Pancreas (tissue), 10 donors: ENCODE measurements around the gene MARK3. TPM values are rescaled to one million over a fixed set of nuclear protein-coding genes. Genes with fewer than 3 reads are reported as not detected.

Experiments used
- ATAC-seq, 4 donors: fragments of 200-7000 bp; cut with Tn5 transposase; one replicate each; pipeline versions ENCODE4 v1.8.0 to v1.9.1; 2020; ENCODE audit warnings: mild to moderate bottlenecking in 4 of 4, moderate library complexity in 4 of 4
- DNase-seq, 6 donors: peaks; one replicate each; pipeline ENCODE4 v3.0.0-alpha.2; 2020
- FAIRE-seq: peaks from 2 replicates; lab custom pipeline; 2012; peaks lifted over from hg19 to GRCh38; lab: Jason Lieb, UNC
- H3K27ac ChIP-seq, 4 donors: fragments of 200-600 bp; sonication (generic); 1 replicate in 3 of 4; 2 replicates in 1 of 4; pipeline versions ENCODE4 v1.5.0 to v1.8.0; 2020
- H3K27me3 ChIP-seq, 4 donors: fragments of 200-600 bp; one replicate each; pipeline ENCODE4 v1.8.0; 2021
- H3K36me3 ChIP-seq, 3 donors: fragments of 200-600 bp; sonication (generic) in 1 of 3; one replicate each; pipeline versions ENCODE4 v1.5.0 to v1.8.0; 2020 to 2021
- H3K4me1 ChIP-seq, 3 donors: fragments of 200-600 bp; one replicate each; pipeline ENCODE4 v1.8.0; 2021
- H3K4me3 ChIP-seq, 4 donors: fragments of 200-600 bp; sonication (generic) in 2 of 4; one replicate each; pipeline versions ENCODE4 v1.5.0 to v1.8.0; 2020 to 2021
- H3K9me3 ChIP-seq, 4 donors: fragments of 200-600 bp; one replicate each; pipeline ENCODE4 v1.8.0; 2021
- WGBS, 2 donors: extraction: QIAGEN DNeasy Blood & Tissue Kit; methylation state at CpG; one replicate each; pipeline ENCODE4 v1.1.7; 2013; 5-methylcytosine and 5-hydroxymethylcytosine counted together
- intact Hi-C, 3 donors: fragments of 100-400 bp; cut with DNase I; formaldehyde crosslinking; loops; one replicate each; pipeline versions ENCODE4 v1.11.1 to v1.14.2; 2022
- polyA plus RNA-seq, 2 donors: library from polyadenylated mRNA; stranded (reverse); fragments of 200-250 nt; gene quantifications; one replicate each; pipeline ENCODE4 v1.2.3, GENCODE V29; 2013
- total RNA-seq, 6 donors: library from RNA; stranded (reverse); fragmentation: NEBNext Ultra II Directional in 4 of 6; extraction: Animal tissue kit (Norgen Biotek cat#: 25700) in 4 of 6; gene quantifications; one replicate each; pipeline versions ENCODE4 v1.2.1 to v1.2.4, GENCODE V29; 2021 to 2023
- TF ChIP-seq, protein P1 (sequence below), 4 donors: fragments of 200-600 bp; sonication (generic) in 3 of 4; IDR thresholded peaks; one replicate each; pipeline versions ENCODE4 v1.5.0 to v1.8.0; 2021; ENCODE audit warnings: antibody characterized with exemption in 4 of 4
- donor health status: healthy with polysubstance abuse.
- donor health status: DM: no; HTN: no; CAD: no; lungs with moderate emphysema.
- donor health status: DM: no; HTN: no; CAD: no.
- donor health status: control.
- donor health status: control.
- donor health status: Bipolar disorder and iron deficiency.
- donor health status: DM: yes; HTN: yes; CAD: no.
- donor health status: DM: no; HTN: no; CAD: no.
- donor health status: DM: no; HTN: no; CAD: no.
- donor health status: DM: yes; HTN: yes; CAD: no.

MARK3 gene
- total and polyA plus RNA-seq, 8 donors = 35.3 to 110 (median 47.0) TPM

GRCh38 chr14:103545915-103546651, 160.9 kb downstream of the MARK3 start:
- no peak overlapping the region for H3K4me3 ChIP-seq
- ATAC-seq = no peak
- no peaks in the 10 kb centered on the region for H3K36me3 ChIP-seq
- peaks cover 0 to 11% (median 3%) of the 10 kb centered on the region in 3 donors for H3K4me1 ChIP-seq
- intact Hi-C loops = loop anchor here in 2 of 3 donors (2.0 to 10.0 kb wide), 2 partner anchors 27 to 51 kb away; no protein-coding TSS in a partner anchor
- DNase-seq = peak in 2 of 6 donors; percentile 57 to 65
- H3K27me3 ChIP-seq = no peaks in the 10 kb centered on the region
- 69 to 79% methylated on average over 27 of the region's 27 CpGs for WGBS, 2 donors
- H3K9me3 ChIP-seq = no peaks in the 10 kb centered on the region
- TF ChIP-seq, protein P1, sequence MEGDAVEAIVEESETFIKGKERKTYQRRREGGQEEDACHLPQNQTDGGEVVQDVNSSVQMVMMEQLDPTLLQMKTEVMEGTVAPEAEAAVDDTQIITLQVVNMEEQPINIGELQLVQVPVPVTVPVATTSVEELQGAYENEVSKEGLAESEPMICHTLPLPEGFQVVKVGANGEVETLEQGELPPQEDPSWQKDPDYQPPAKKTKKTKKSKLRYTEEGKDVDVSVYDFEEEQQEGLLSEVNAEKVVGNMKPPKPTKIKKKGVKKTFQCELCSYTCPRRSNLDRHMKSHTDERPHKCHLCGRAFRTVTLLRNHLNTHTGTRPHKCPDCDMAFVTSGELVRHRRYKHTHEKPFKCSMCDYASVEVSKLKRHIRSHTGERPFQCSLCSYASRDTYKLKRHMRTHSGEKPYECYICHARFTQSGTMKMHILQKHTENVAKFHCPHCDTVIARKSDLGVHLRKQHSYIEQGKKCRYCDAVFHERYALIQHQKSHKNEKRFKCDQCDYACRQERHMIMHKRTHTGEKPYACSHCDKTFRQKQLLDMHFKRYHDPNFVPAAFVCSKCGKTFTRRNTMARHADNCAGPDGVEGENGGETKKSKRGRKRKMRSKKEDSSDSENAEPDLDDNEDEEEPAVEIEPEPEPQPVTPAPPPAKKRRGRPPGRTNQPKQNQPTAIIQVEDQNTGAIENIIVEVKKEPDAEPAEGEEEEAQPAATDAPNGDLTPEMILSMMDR (IDR thresholded peaks at IDR 0.05) = no peak
- H3K27ac ChIP-seq = no peak overlapping the region
- no peak for FAIRE-seq

DNA sequence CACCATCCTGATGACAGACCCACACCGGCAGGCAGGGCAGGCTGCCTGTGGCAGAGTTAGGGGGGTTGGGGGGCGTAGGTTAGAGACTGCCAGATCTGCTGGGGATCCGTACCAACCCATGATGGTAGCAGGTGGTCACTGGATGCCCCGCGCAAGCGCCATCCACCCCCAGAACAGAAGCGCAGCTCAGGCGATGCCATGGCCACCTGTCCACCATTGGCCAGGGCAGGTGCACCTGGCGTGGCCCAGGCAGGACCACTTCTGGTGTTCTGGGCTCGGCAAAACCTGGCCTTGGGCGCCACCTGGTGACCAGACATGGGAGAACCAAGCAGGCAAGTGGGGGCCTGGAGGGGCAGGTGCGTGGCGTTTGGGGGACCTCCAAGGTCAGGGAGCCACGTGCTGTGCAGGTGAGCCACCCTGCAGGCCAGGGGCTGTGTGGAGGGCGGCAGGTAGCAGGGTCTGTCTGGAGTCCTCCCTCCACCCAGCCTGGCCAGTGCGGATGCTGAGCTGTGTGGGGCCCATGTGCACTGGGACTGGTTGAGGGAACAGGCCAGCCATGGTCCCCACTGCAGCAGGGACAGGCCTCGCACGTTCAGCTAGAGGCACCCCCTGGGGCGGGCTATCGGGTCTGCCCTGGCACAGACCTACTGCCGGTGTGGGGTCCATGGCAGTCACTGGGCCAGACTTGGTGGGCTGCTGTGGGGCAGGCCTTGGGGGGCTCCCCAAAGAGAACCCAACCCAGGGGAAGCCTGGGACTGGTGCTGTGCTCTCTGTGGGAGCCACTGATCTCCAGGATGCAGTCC, 161.6 kb downstream of the MARK3 start:
- no peaks in the 10 kb centered on the region for H3K36me3 ChIP-seq
- intact Hi-C loops = loop anchor here in 2 of 3 donors (2.0 to 10.0 kb wide), 2 partner anchors 28 to 52 kb away; no protein-coding TSS in a partner anchor
- FAIRE-seq (no peak), DNase-seq (peak; percentile 59 to 92 (median 80)), ATAC-seq (peak; percentile 53 to 79 (median 75))
- no peaks in the 10 kb centered on the region for H3K27me3 ChIP-seq
- H3K9me3 ChIP-seq = no peaks in the 10 kb centered on the region
- H3K4me3 ChIP-seq = no peak overlapping the region
- whole genome bisulfite sequencing, 2 donors = 19 to 22% methylated on average over 20 to 21 of the region's 21 CpGs
- TF ChIP-seq, protein P1 (IDR thresholded peaks at IDR 0.05) = peak; percentile 78 to 91 (median 87)
- H3K27ac ChIP-seq = no peak overlapping the region
- H3K4me1 ChIP-seq = peaks cover 0 to 11% (median 3%) of the 10 kb centered on the region in 3 donors

DNA sequence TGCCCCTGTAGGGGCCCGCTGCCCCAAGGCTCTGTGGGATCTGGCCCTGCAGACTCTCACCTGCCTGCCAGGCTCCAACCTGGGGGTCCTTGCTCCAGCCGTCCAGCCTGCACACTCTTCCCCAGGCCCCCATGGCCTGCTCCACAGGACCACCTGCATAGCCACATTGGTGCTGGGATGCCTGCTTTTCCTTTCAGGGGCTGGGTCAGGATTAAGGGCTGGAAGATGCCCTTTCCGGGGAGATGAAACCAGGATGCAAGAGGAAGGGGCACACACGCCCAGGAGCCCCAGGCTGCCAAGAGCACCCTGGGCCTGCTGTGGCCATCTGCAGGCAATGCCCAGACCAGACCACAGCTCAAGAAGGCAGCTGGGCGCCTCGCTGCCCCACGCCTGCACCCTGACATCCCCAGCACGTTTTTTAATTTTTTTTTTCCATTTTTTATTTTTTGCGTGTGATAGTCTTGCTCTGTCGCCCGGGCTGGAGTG, 162.3 kb downstream of the MARK3 start:
- intact Hi-C loops = loop anchor here in 2 of 3 donors (2.0 to 10.0 kb wide), 2 partner anchors 29 to 53 kb away; no protein-coding TSS in a partner anchor
- Histone ChIP-seq H3K27me3 (no peaks in the 10 kb centered on the region), H3K36me3 (no peaks in the 10 kb centered on the region), H3K9me3 (no peaks in the 10 kb centered on the region), H3K27ac (no peak overlapping the region), H3K4me1 (peaks cover 0 to 11% (median 3%) of the 10 kb centered on the region in 3 donors), H3K4me3 (no peak overlapping the region)
- ATAC-seq (no peak), DNase-seq (peak in 3 of 6 donors; percentile 7 to 66 (median 54)), FAIRE-seq (no peak)
- WGBS, 2 donors = 75 to 76% methylated on average over 10 to 11 of the region's 11 CpGs
- TF ChIP-seq, protein P1 (IDR thresholded peaks at IDR 0.05) = no peak

DNA sequence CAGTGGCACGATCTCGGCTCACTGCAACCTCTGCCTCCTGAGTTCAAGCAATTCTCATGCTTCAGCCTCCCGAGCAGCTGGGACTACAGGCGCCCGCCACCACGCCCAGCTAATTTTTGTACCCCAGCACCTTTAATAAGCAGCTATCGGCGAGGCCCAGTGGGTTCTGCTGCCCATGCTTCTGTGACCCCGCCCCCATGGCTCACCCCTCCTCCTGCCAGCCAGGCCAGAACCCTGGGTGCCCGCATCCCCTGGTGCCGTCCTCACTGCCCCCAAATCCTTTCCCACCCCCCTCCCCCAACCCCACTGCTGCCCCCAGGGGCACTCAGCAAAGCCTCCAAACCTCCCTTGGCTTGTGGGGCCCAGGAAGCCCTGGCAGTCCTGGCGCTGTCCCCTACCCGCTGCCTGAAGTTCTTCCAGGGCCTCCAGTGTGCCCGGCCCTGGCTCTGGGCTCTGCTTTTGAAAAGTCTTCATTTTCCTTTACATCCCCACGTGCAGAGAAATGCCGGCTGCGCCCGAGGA, 162.8 kb downstream of the MARK3 start:
- intact Hi-C loops = loop anchor here in 2 of 3 donors (2.0 to 10.0 kb wide), 2 partner anchors 29 to 53 kb away; no protein-coding TSS in a partner anchor
- no peaks in the 10 kb centered on the region for H3K27me3 ChIP-seq
- TF ChIP-seq, protein P1 (IDR thresholded peaks at IDR 0.05) = no peak
- H3K27ac ChIP-seq = no peak overlapping the region
- FAIRE-seq = no peak
- no peak for ATAC-seq
- peaks cover 0 to 11% (median 3%) of the 10 kb centered on the region in 3 donors for H3K4me1 ChIP-seq
- no peak overlapping the region for H3K4me3 ChIP-seq
- no peaks in the 10 kb centered on the region for H3K9me3 ChIP-seq
- no peaks in the 10 kb centered on the region for H3K36me3 ChIP-seq
- peak in 3 of 6 donors; percentile 24 to 52 (median 52) for DNase-seq
- WGBS, 2 donors = 80 to 88% methylated on average over 17 to 18 of the region's 18 CpGs
